Astrocyte of the spinal cord (primary cell): ENCODE data around the gene KIAA0319L.

Experiments
- DNase-seq: peaks from one replicate; pipeline ENCODE4 v3.0.0; 2011; ENCODE audit warnings: low read depth, low spot score
- H3K4me3 ChIP-seq: 2 replicates; pipeline ENCODE4 v1.5.1; 2011; ENCODE audit warnings: low read depth, mild to moderate bottlenecking, low read length, moderate library complexity
- in situ Hi-C: cut with HindIII; loops from 2 replicates; pipeline ENCODE4 v1.10.0; 2017; ENCODE audit warnings: low sequenced_read_pairs
- TF ChIP-seq, protein P1 (sequence below): IDR thresholded peaks from 2 replicates; pipeline ENCODE4 v1.5.1; 2012; ENCODE audit warnings: low read depth, mild to moderate bottlenecking, low read length, inconsistent platforms

KIAA0319L gene

DNA sequence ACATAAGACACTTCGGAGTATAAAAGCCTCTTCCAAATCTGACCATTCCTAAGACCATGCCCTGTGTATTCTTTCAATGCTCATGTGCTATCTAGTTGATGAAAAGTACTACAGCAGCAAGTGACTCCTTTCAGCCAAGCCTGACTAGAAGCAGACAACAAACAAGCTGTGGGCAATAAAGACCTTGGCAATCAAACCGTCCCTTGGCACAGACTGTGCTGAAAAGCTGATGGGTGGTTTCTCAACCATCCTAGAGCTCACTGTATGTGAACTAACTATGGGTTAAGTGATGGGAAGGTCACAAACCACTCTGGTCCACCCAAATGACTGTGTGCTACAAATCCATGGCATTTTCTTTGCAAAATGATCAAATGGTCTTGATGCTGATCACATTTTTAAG, 94.0 kb downstream of the KIAA0319L start:
- TF ChIP-seq, protein P1, sequence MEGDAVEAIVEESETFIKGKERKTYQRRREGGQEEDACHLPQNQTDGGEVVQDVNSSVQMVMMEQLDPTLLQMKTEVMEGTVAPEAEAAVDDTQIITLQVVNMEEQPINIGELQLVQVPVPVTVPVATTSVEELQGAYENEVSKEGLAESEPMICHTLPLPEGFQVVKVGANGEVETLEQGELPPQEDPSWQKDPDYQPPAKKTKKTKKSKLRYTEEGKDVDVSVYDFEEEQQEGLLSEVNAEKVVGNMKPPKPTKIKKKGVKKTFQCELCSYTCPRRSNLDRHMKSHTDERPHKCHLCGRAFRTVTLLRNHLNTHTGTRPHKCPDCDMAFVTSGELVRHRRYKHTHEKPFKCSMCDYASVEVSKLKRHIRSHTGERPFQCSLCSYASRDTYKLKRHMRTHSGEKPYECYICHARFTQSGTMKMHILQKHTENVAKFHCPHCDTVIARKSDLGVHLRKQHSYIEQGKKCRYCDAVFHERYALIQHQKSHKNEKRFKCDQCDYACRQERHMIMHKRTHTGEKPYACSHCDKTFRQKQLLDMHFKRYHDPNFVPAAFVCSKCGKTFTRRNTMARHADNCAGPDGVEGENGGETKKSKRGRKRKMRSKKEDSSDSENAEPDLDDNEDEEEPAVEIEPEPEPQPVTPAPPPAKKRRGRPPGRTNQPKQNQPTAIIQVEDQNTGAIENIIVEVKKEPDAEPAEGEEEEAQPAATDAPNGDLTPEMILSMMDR: no peak
- in situ Hi-C loops: no loop called here
- DNase-seq: no peak
- no peak overlapping the region for H3K4me3 ChIP-seq

DNA sequence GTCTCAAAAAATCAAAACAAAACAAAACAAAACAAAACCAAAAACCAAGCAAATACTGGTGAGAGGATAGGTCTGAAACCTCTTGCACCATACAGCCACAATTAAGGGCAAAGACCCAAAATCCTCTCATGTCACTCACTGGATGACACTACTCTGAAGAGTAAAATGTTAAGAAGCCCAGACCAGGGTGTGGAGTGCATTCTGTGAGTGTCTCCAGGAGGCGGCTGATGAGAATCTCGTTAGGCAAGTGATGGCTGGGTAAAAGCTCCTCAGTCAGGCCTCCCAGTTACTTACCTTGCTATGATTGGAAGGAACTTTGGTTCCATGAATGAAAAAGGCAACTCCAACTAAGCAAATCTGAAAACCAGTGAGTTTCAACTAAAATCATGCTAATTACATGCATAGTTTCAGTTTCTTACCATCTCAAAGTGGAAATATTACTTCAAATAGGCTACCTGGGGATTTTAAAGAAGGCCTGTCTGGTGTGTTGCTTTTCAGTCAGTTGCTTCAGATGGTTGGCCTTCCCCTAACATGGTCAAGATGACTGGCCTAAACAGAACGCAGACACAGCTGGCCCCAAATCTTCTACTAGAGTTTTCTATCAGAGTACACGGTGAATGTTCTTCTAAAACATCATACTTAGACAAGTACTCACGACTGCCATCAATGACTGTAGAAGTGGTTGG, 95.1 kb downstream of the KIAA0319L start:
- in situ Hi-C loops: no loop called here
- H3K4me3 ChIP-seq: no peak overlapping the region
- no peak for DNase-seq
- TF ChIP-seq, protein P1: no peak

DNA sequence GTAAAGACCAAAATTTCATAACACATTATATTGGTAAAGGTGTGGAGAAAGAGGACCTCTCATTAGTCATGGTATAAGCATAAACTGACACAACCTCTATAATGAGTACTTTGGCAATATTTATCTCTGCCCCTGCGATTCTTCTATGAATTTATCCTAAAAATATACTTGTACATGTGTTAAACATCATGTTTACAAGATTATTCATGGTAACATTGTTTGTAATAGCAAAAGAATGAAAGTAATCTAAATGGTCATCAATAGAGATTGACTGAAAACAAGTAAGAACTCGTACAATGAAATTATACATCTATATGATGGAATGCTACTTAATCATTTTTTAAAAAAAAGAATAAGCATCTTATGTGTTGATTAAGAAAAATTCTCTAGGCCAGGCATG, 96.4 kb downstream of the KIAA0319L start:
- H3K4me3 ChIP-seq: no peak overlapping the region
- TF ChIP-seq, protein P1: no peak
- in situ Hi-C loops: no loop called here
- no peak for DNase-seq

DNA sequence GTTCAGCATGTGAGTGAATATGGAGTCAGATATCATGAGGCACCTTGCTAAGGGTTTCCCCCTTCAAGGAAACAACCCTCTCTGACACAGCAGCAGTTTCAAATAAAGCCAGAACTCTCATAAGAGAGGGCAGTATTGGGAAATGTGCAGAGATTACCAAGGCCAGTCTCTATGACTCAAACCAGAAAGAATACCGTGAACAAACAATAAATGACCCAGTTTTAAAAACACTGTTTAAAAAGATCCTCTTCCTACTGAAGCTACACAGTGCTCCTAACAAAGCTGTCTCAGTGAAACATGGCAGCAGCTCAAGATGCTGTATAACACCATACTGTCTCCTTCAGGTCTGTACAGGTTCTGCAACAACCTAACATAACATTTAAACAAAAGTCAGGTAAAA, 102.6 kb downstream of the KIAA0319L start:
- in situ Hi-C loops: no loop called here
- peak; percentile 65 for DNase-seq
- TF ChIP-seq, protein P1: peak; percentile 45
- H3K4me3 ChIP-seq: no peak overlapping the region

- H3K4me3 ChIP-seq: no peak overlapping the region
- in situ Hi-C loops: no loop called here
- DNase-seq: no peak
- TF ChIP-seq, protein P1: no peak
Observed at GRCh38 chr1:35454176-35454575, 103.0 kb downstream of the KIAA0319L start.

DNA sequence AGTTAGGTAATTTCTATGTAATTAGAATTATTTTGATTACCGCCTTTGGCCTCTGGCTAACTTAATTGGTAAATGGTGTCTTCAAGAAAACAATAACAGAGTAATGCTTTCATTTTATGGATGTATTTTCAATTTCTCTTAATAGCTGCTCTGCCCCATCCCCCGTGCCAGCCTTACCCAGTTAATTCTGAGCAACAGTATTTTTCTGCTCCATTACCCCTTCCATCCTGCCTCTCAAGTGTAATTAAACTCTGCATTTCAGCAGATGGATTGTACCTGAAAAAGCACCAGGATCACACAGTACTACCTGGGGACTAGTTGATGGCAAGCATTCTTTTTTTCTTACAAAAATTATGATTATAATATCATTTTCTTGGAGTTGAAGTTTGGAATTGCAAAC, 104.2 kb downstream of the KIAA0319L start:
- no peak overlapping the region for H3K4me3 ChIP-seq
- TF ChIP-seq, protein P1: no peak
- no peak for DNase-seq
- in situ Hi-C loops: no loop called here
